Liver (tissue), 9 donors: Measurements from ENCODE around the gene TMEM248. TPM values are rescaled to one million over a fixed set of nuclear protein-coding genes. Genes with fewer than 3 reads are reported as not detected.

Experiments
- DNase-seq: peaks from one replicate; pipeline ENCODE4 v3.0.0-alpha.2; 2017; ENCODE audit warnings: low spot score
- H3K27ac ChIP-seq, 2 donors: one replicate each; pipeline ENCODE4 v1.7.0; 2013; ENCODE audit warnings: inconsistent platforms in 2 of 2, low read length in 2 of 2, control low read depth in 1 of 2, low read depth in 1 of 2, mild to moderate bottlenecking in 1 of 2
- H3K27me3 ChIP-seq, 4 donors: one replicate each; pipeline versions ENCODE4 v1.6.1 to v1.7.0; 2013; ENCODE audit warnings: low read length in 3 of 4, inconsistent platforms in 1 of 4, mild to moderate bottlenecking in 1 of 4, moderate library complexity in 1 of 4; ENCODE audit not compliant: control insufficient read depth in 4 of 4, insufficient read depth in 4 of 4
- H3K36me3 ChIP-seq, 4 donors: one replicate each; pipeline versions ENCODE4 v1.6.1 to v1.7.0; 2013; ENCODE audit warnings: low read length in 3 of 4, mild to moderate bottlenecking in 3 of 4, low read depth in 1 of 4, moderate library complexity in 1 of 4; ENCODE audit not compliant: control insufficient read depth in 4 of 4, insufficient read depth in 3 of 4
- H3K4me1 ChIP-seq, 4 donors: one replicate each; pipeline versions ENCODE4 v1.6.1 to v1.7.0; 2013; ENCODE audit warnings: low read length in 3 of 4, mild to moderate bottlenecking in 3 of 4, moderate library complexity in 1 of 4; ENCODE audit not compliant: control insufficient read depth in 4 of 4, insufficient read depth in 4 of 4
- H3K4me3 ChIP-seq, 3 donors: one replicate each; pipeline versions ENCODE4 v1.6.1 to v1.7.0; 2013; ENCODE audit warnings: low read length in 3 of 3, control low read depth in 1 of 3, low read depth in 1 of 3, mild to moderate bottlenecking in 1 of 3
- H3K9ac ChIP-seq, 2 donors: one replicate each; pipeline ENCODE4 v1.7.0; 2013; ENCODE audit warnings: low read length in 2 of 2, mild to moderate bottlenecking in 2 of 2, moderate library complexity in 2 of 2, control low read depth in 1 of 2, low read depth in 1 of 2
- H3K9me3 ChIP-seq, 4 donors: one replicate each; pipeline versions ENCODE4 v1.6.1 to v1.7.0; 2013; ENCODE audit warnings: low read length in 3 of 4; ENCODE audit not compliant: control insufficient read depth in 4 of 4
- CTCF ChIP-seq: fragments of 150-350 bp; IDR thresholded peaks from 2 replicates; pipeline ENCODE4 v1.5.1; 2017; ENCODE audit warnings: improper control_type of control experiment, low read depth, low read length; ENCODE audit not compliant: missing input control
- EGR1 ChIP-seq, 2 donors: IDR thresholded peaks; 2 replicates each; pipeline ENCODE4 v1.6.1; 2016 to 2018; ENCODE audit warnings: antibody characterized with exemption in 2 of 2, low read depth in 2 of 2
- FOXA1 ChIP-seq: IDR thresholded peaks from 2 replicates; pipeline ENCODE4 v1.6.1; 2016; ENCODE audit warnings: antibody characterized with exemption
- FOXA2 ChIP-seq: IDR thresholded peaks from 2 replicates; pipeline ENCODE4 v1.6.1; 2016; ENCODE audit warnings: antibody characterized with exemption
- GABPA ChIP-seq, 2 donors: IDR thresholded peaks in 1 of 2; conservative IDR thresholded peaks in 1 of 2; 2 replicates each; pipeline ENCODE4 v1.6.1; 2016; ENCODE audit warnings: antibody characterized with exemption in 2 of 2, mild to moderate bottlenecking in 1 of 2, moderate library complexity in 1 of 2
- HNF4A ChIP-seq, 2 donors: conservative IDR thresholded peaks; 2 replicates each; pipeline ENCODE4 v1.6.1; 2016; ENCODE audit warnings: antibody characterized with exemption in 2 of 2, mild to moderate bottlenecking in 2 of 2
- HNF4G ChIP-seq: IDR thresholded peaks from 2 replicates; pipeline ENCODE4 v1.6.1; 2016; ENCODE audit warnings: antibody characterized with exemption
- JUND ChIP-seq, 2 donors: IDR thresholded peaks; 2 replicates each; pipeline ENCODE4 v1.6.1; 2016; ENCODE audit warnings: antibody characterized with exemption in 2 of 2
- MAX ChIP-seq: IDR thresholded peaks from 2 replicates; pipeline ENCODE4 v1.6.1; 2016; ENCODE audit warnings: antibody characterized with exemption
- RAD21 ChIP-seq, 2 donors: IDR thresholded peaks; 2 replicates each; pipeline ENCODE4 v1.6.1; 2016; ENCODE audit warnings: antibody characterized with exemption in 2 of 2, mild to moderate bottlenecking in 2 of 2
- REST ChIP-seq: IDR thresholded peaks from 2 replicates; pipeline ENCODE4 v1.6.1; 2016; ENCODE audit warnings: antibody characterized with exemption, mild to moderate bottlenecking
- SP1 ChIP-seq: IDR thresholded peaks from 2 replicates; pipeline ENCODE4 v1.6.1; 2018; ENCODE audit warnings: antibody characterized with exemption, mild to moderate bottlenecking
- TAF1 ChIP-seq: conservative IDR thresholded peaks from 2 replicates; pipeline ENCODE4 v1.6.1; 2016; ENCODE audit warnings: antibody characterized with exemption, mild to moderate bottlenecking
- YY1 ChIP-seq: IDR thresholded peaks from 2 replicates; pipeline ENCODE4 v1.6.1; 2016; ENCODE audit warnings: antibody characterized with exemption, mild to moderate bottlenecking
- ZBTB33 ChIP-seq: IDR thresholded peaks from 2 replicates; pipeline ENCODE4 v1.6.1; 2016; ENCODE audit warnings: antibody characterized with exemption
- WGBS: extraction: QIAGEN DNeasy Blood & Tissue Kit; methylation state at CpG from one replicate; pipeline ENCODE4 v1.1.7; 2013; 5-methylcytosine and 5-hydroxymethylcytosine counted together
- polyA plus RNA-seq, 2 donors: library from polyadenylated mRNA; stranded (reverse) in 1 of 2; unstranded in 1 of 2; fragments of 200-250 nt in 1 of 2; fragments of >200 nt in 1 of 2; fragmentation: Nextera tagmentation in 1 of 2; extraction: Ambion mirVana in 1 of 2; gene quantifications; one replicate each; pipeline versions ENCODE4 v1.2.1 to v1.2.3, GENCODE V29; 2013 to 2015
- total RNA-seq, 2 donors: library from RNA; depleted of rRNA; stranded (reverse); fragments of >200 nt; gene quantifications; one replicate each; pipeline ENCODE4 v1.2.3, GENCODE V29; 2014
- donor health status: healthy.
- donor health status: healthy.
- donor health status: healthy.
- donor health status: healthy.
- donor health status: healthy.

The TMEM248 gene
- total and polyA plus RNA-seq, 4 donors = 31.4 to 45.6 (median 41.6) TPM

- WGBS = 58% methylated on average over 2 of the region's 2 CpGs
- Histone ChIP-seq H3K9ac (no peak overlapping the region), H3K36me3 (no peaks in the 10 kb centered on the region), H3K4me1 (peaks cover 0 to 13% (median 5%) of the 10 kb centered on the region in 4 donors), H3K27ac (no peak overlapping the region), H3K4me3 (no peak overlapping the region), H3K27me3 (no peaks in the 10 kb centered on the region), H3K9me3 (no peaks in the 10 kb centered on the region)
- no peak for DNase-seq
- peak in 1 of 2 donors; percentile 3 for TF ChIP-seq HNF4A (conservative IDR thresholded peaks at IDR 0.05)
- no peak for TF ChIP-seq SP1
Measured at GRCh38 chr7:66912195-66912594, 8.8 kb upstream of the TMEM248 start.

GRCh38 chr7:66913118-66914037 is 7.6 kb upstream of the TMEM248 start:
- Histone ChIP-seq H3K36me3 (no peaks in the 10 kb centered on the region), H3K4me1 (peaks cover 0 to 17% (median 9%) of the 10 kb centered on the region in 4 donors), H3K27ac (no peak overlapping the region), H3K9me3 (no peaks in the 10 kb centered on the region), H3K4me3 (no peak overlapping the region), H3K9ac (no peak overlapping the region), H3K27me3 (no peaks in the 10 kb centered on the region)
- no peak for TF ChIP-seq TAF1
- TF ChIP-seq YY1 = no peak
- TF ChIP-seq FOXA2 = no peak
- TF ChIP-seq ZBTB33 = no peak
- no peak for TF ChIP-seq FOXA1
- TF ChIP-seq JUND (IDR thresholded peaks at IDR 0.05) = no peak
- no peak for TF ChIP-seq REST
- TF ChIP-seq HNF4A (conservative IDR thresholded peaks at IDR 0.05) = no peak
- no peak for TF ChIP-seq SP1
- no peak for TF ChIP-seq HNF4G
- TF ChIP-seq EGR1 (IDR thresholded peaks at IDR 0.05; ENCODE audit: low read depth in 2 of 2) = no peak
- no peak for TF ChIP-seq CTCF
- no peak for TF ChIP-seq GABPA (IDR thresholded peaks at IDR 0.05 in 1 of 2, conservative IDR thresholded peaks at IDR 0.05 in 1 of 2)
- no peak for TF ChIP-seq RAD21 (IDR thresholded peaks at IDR 0.05)
- no peak for TF ChIP-seq MAX
- WGBS = 88% methylated on average over 12 of the region's 12 CpGs
- DNase-seq = no peak
